ENCODE measurements around the gene GPR37.

The GPR37 gene

GRCh38 chr7:124801330-124801895 lies 35.8 kb upstream of the GPR37 start:
- H3K4me3 ChIP-seq (replicated peaks; ENCODE audit: low read depth, low read length): no peak overlapping the region
- DNase-seq (ENCODE audit: low read depth): no peak
- no peak for TF ChIP-seq CTCF (IDR thresholded peaks at IDR 0.05; ENCODE audit: low read length, missing control alignments)

GRCh38 chr7:124800386-124800785 lies 34.8 kb upstream of the GPR37 start:
- DNase-seq (ENCODE audit: low read depth): no peak
- H3K4me3 ChIP-seq (replicated peaks; ENCODE audit: low read depth, low read length): no peak overlapping the region
- TF ChIP-seq CTCF (IDR thresholded peaks at IDR 0.05; ENCODE audit: low read length, missing control alignments): no peak

- no peak overlapping the region for H3K4me3 ChIP-seq (replicated peaks; ENCODE audit: low read depth, low read length)
- TF ChIP-seq CTCF (IDR thresholded peaks at IDR 0.05; ENCODE audit: low read length, missing control alignments): no peak
- no peak for DNase-seq (ENCODE audit: low read depth)
Observed at GRCh38 chr7:124799448-124799847, 33.9 kb upstream of the GPR37 start.

GRCh38 chr7:124796771-124797170 lies 31.2 kb upstream of the GPR37 start:
- no peak overlapping the region for H3K4me3 ChIP-seq (replicated peaks; ENCODE audit: low read depth, low read length)
- TF ChIP-seq CTCF (IDR thresholded peaks at IDR 0.05; ENCODE audit: low read length, missing control alignments): no peak
- DNase-seq (ENCODE audit: low read depth): no peak

GRCh38 chr7:124792696-124793095 lies 27.1 kb upstream of the GPR37 start:
- DNase-seq (ENCODE audit: low read depth): no peak
- no peak overlapping the region for H3K4me3 ChIP-seq (replicated peaks; ENCODE audit: low read depth, low read length)
- no peak for TF ChIP-seq CTCF (IDR thresholded peaks at IDR 0.05; ENCODE audit: low read length, missing control alignments)

GRCh38 chr7:124792002-124792401 lies 26.4 kb upstream of the GPR37 start:
- H3K4me3 ChIP-seq (replicated peaks; ENCODE audit: low read depth, low read length): no peak overlapping the region
- TF ChIP-seq CTCF (IDR thresholded peaks at IDR 0.05; ENCODE audit: low read length, missing control alignments): no peak

GRCh38 chr7:124791426-124791825 lies 25.8 kb upstream of the GPR37 start:
- no peak for DNase-seq (ENCODE audit: low read depth)
- TF ChIP-seq CTCF (IDR thresholded peaks at IDR 0.05; ENCODE audit: low read length, missing control alignments): no peak
- no peak overlapping the region for H3K4me3 ChIP-seq (replicated peaks; ENCODE audit: low read depth, low read length)

More at GRCh38 chr7:124792002-124792401, 26.4 kb upstream of the GPR37 start:
- DNase-seq (ENCODE audit: low read depth): no peak

Measured in fibroblast of pulmonary artery (primary cell).